ENCODE measurements around the gene TST. TPM values are rescaled to one million over a fixed set of nuclear protein-coding genes. Genes with fewer than 3 reads are reported as not detected.
A peak's percentile ranks its signal among the peaks of the same experiment; 100 is the strongest.

Gene TST
- 10 to 100 TPM; 46.8 to 66.8 (median 56.3) TPM for polyA plus RNA-seq (ENCODE audit: insufficient read length in 4 of 4)

GRCh38 chr22:37019309-37020191 lies at the start of gene TST, which contains the start of gene MPST:
TST (minus strand) TSS chr22:37019447; CDS start chr22:37018732, 715 bp downstream.
MPST (plus strand) TSS chr22:37019742; CDS start chr22:37019837, 95 bp downstream.
- DNase-seq (ENCODE audit: low read depth in 4 of 4, low spot score in 2 of 4) = peak in 3 of 4 donors; percentile 48 to 76 (median 66)

GRCh38 chr22:37068859-37069258 lies 49.6 kb upstream of the TST start:
- no peak for DNase-seq (ENCODE audit: low read depth in 4 of 4, low spot score in 2 of 4)

GRCh38 chr22:37067428-37067827 lies 48.2 kb upstream of the TST start:
- no peak for DNase-seq (ENCODE audit: low read depth in 4 of 4, low spot score in 2 of 4)

GRCh38 chr22:37065961-37066360 lies 46.7 kb upstream of the TST start:
- DNase-seq (ENCODE audit: low read depth in 4 of 4, low spot score in 2 of 4) = no peak

GRCh38 chr22:37065180-37065579 lies 45.9 kb upstream of the TST start:
- no peak for DNase-seq (ENCODE audit: low read depth in 4 of 4, low spot score in 2 of 4)

GRCh38 chr22:37064553-37064952 lies 45.3 kb upstream of the TST start:
- no peak for DNase-seq (ENCODE audit: low read depth in 4 of 4, low spot score in 2 of 4)

- DNase-seq (ENCODE audit: low read depth in 4 of 4, low spot score in 2 of 4) = no peak
These were observed 44.5 kb upstream of the TST start for GRCh38 chr22:37063431-37064420.

- DNase-seq (ENCODE audit: low read depth in 4 of 4, low spot score in 2 of 4) = no peak
These were observed 43.6 kb upstream of the TST start for GRCh38 chr22:37062702-37063381.

GRCh38 chr22:37062376-37062675 lies 43.1 kb upstream of the TST start:
- DNase-seq (ENCODE audit: low read depth in 4 of 4, low spot score in 2 of 4) = no peak

GRCh38 chr22:37061611-37062375 lies 42.5 kb upstream of the TST start:
- no peak for DNase-seq (ENCODE audit: low read depth in 4 of 4, low spot score in 2 of 4)

- DNase-seq (ENCODE audit: low read depth in 4 of 4, low spot score in 2 of 4) = no peak
These were observed 41.8 kb upstream of the TST start for GRCh38 chr22:37060801-37061610.

GRCh38 chr22:37059876-37060449 lies 40.7 kb upstream of the TST start:
- DNase-seq (ENCODE audit: low read depth in 4 of 4, low spot score in 2 of 4) = no peak

GRCh38 chr22:37058917-37059701 lies 39.9 kb upstream of the TST start:
- no peak for DNase-seq (ENCODE audit: low read depth in 4 of 4, low spot score in 2 of 4)

GRCh38 chr22:37057796-37058510 lies 38.7 kb upstream of the TST start:
- no peak for DNase-seq (ENCODE audit: low read depth in 4 of 4, low spot score in 2 of 4)

- DNase-seq (ENCODE audit: low read depth in 4 of 4, low spot score in 2 of 4) = no peak
These were observed 38.0 kb upstream of the TST start for GRCh38 chr22:37057226-37057625.

GRCh38 chr22:37056246-37056645 lies 37.0 kb upstream of the TST start:
- no peak for DNase-seq (ENCODE audit: low read depth in 4 of 4, low spot score in 2 of 4)
